ENCODE data around the gene CLDN4.

Gene CLDN4

GRCh38 chr7:73876973-73877372 is 46.2 kb downstream of the CLDN4 start:
- DNase-seq, result no peak

GRCh38 chr7:73879977-73880681 is 49.3 kb downstream of the CLDN4 start:
- DNase-seq, result no peak

GRCh38 chr7:73880755-73881328 is 50.0 kb downstream of the CLDN4 start:
- no peak for DNase-seq

- DNase-seq, result no peak
Observed at GRCh38 chr7:73881352-73882046, 50.7 kb downstream of the CLDN4 start.

- DNase-seq, result no peak
Observed at GRCh38 chr7:73882047-73882402, 51.2 kb downstream of the CLDN4 start.
